Liver (tissue), 9 donors: Measurements from ENCODE around the gene CMBL. TPM values are rescaled to one million over a fixed set of nuclear protein-coding genes. Genes with fewer than 3 reads are reported as not detected.

ENCODE experiments used
- DNase-seq: peaks from one replicate; pipeline ENCODE4 v3.0.0-alpha.2; 2017; ENCODE audit warnings: low spot score
- H3K27ac ChIP-seq, 2 donors: one replicate each; pipeline ENCODE4 v1.7.0; 2013; ENCODE audit warnings: inconsistent platforms in 2 of 2, low read length in 2 of 2, control low read depth in 1 of 2, low read depth in 1 of 2, mild to moderate bottlenecking in 1 of 2
- H3K27me3 ChIP-seq, 4 donors: one replicate each; pipeline versions ENCODE4 v1.6.1 to v1.7.0; 2013; ENCODE audit warnings: low read length in 3 of 4, inconsistent platforms in 1 of 4, mild to moderate bottlenecking in 1 of 4, moderate library complexity in 1 of 4; ENCODE audit not compliant: control insufficient read depth in 4 of 4, insufficient read depth in 4 of 4
- H3K36me3 ChIP-seq, 4 donors: one replicate each; pipeline versions ENCODE4 v1.6.1 to v1.7.0; 2013; ENCODE audit warnings: low read length in 3 of 4, mild to moderate bottlenecking in 3 of 4, low read depth in 1 of 4, moderate library complexity in 1 of 4; ENCODE audit not compliant: control insufficient read depth in 4 of 4, insufficient read depth in 3 of 4
- H3K4me1 ChIP-seq, 4 donors: one replicate each; pipeline versions ENCODE4 v1.6.1 to v1.7.0; 2013; ENCODE audit warnings: low read length in 3 of 4, mild to moderate bottlenecking in 3 of 4, moderate library complexity in 1 of 4; ENCODE audit not compliant: control insufficient read depth in 4 of 4, insufficient read depth in 4 of 4
- H3K4me3 ChIP-seq, 3 donors: one replicate each; pipeline versions ENCODE4 v1.6.1 to v1.7.0; 2013; ENCODE audit warnings: low read length in 3 of 3, control low read depth in 1 of 3, low read depth in 1 of 3, mild to moderate bottlenecking in 1 of 3
- H3K9ac ChIP-seq, 2 donors: one replicate each; pipeline ENCODE4 v1.7.0; 2013; ENCODE audit warnings: low read length in 2 of 2, mild to moderate bottlenecking in 2 of 2, moderate library complexity in 2 of 2, control low read depth in 1 of 2, low read depth in 1 of 2
- H3K9me3 ChIP-seq, 4 donors: one replicate each; pipeline versions ENCODE4 v1.6.1 to v1.7.0; 2013; ENCODE audit warnings: low read length in 3 of 4; ENCODE audit not compliant: control insufficient read depth in 4 of 4
- EGR1 ChIP-seq, 2 donors: IDR thresholded peaks; 2 replicates each; pipeline ENCODE4 v1.6.1; 2016 to 2018; ENCODE audit warnings: antibody characterized with exemption in 2 of 2, low read depth in 2 of 2
- FOXA1 ChIP-seq: IDR thresholded peaks from 2 replicates; pipeline ENCODE4 v1.6.1; 2016; ENCODE audit warnings: antibody characterized with exemption
- FOXA2 ChIP-seq: IDR thresholded peaks from 2 replicates; pipeline ENCODE4 v1.6.1; 2016; ENCODE audit warnings: antibody characterized with exemption
- GABPA ChIP-seq, 2 donors: IDR thresholded peaks in 1 of 2; conservative IDR thresholded peaks in 1 of 2; 2 replicates each; pipeline ENCODE4 v1.6.1; 2016; ENCODE audit warnings: antibody characterized with exemption in 2 of 2, mild to moderate bottlenecking in 1 of 2, moderate library complexity in 1 of 2
- HNF4A ChIP-seq, 2 donors: conservative IDR thresholded peaks; 2 replicates each; pipeline ENCODE4 v1.6.1; 2016; ENCODE audit warnings: antibody characterized with exemption in 2 of 2, mild to moderate bottlenecking in 2 of 2
- HNF4G ChIP-seq: IDR thresholded peaks from 2 replicates; pipeline ENCODE4 v1.6.1; 2016; ENCODE audit warnings: antibody characterized with exemption
- JUND ChIP-seq, 2 donors: IDR thresholded peaks; 2 replicates each; pipeline ENCODE4 v1.6.1; 2016; ENCODE audit warnings: antibody characterized with exemption in 2 of 2
- RAD21 ChIP-seq, 2 donors: IDR thresholded peaks; 2 replicates each; pipeline ENCODE4 v1.6.1; 2016; ENCODE audit warnings: antibody characterized with exemption in 2 of 2, mild to moderate bottlenecking in 2 of 2
- RXRA ChIP-seq, 2 donors: IDR thresholded peaks; 2 replicates each; pipeline ENCODE4 v1.6.1; 2017 to 2018; ENCODE audit warnings: antibody characterized with exemption in 2 of 2, mild to moderate bottlenecking in 1 of 2
- SP1 ChIP-seq: IDR thresholded peaks from 2 replicates; pipeline ENCODE4 v1.6.1; 2018; ENCODE audit warnings: antibody characterized with exemption, mild to moderate bottlenecking
- TAF1 ChIP-seq: conservative IDR thresholded peaks from 2 replicates; pipeline ENCODE4 v1.6.1; 2016; ENCODE audit warnings: antibody characterized with exemption, mild to moderate bottlenecking
- YY1 ChIP-seq: IDR thresholded peaks from 2 replicates; pipeline ENCODE4 v1.6.1; 2016; ENCODE audit warnings: antibody characterized with exemption, mild to moderate bottlenecking
- WGBS: extraction: QIAGEN DNeasy Blood & Tissue Kit; methylation state at CpG from one replicate; pipeline ENCODE4 v1.1.7; 2013; 5-methylcytosine and 5-hydroxymethylcytosine counted together
- polyA plus RNA-seq, 2 donors: library from polyadenylated mRNA; stranded (reverse) in 1 of 2; unstranded in 1 of 2; fragments of 200-250 nt in 1 of 2; fragments of >200 nt in 1 of 2; fragmentation: Nextera tagmentation in 1 of 2; extraction: Ambion mirVana in 1 of 2; gene quantifications; one replicate each; pipeline versions ENCODE4 v1.2.1 to v1.2.3, GENCODE V29; 2013 to 2015
- total RNA-seq, 2 donors: library from RNA; depleted of rRNA; stranded (reverse); fragments of >200 nt; gene quantifications; one replicate each; pipeline ENCODE4 v1.2.3, GENCODE V29; 2014
- TF ChIP-seq, protein P1 (sequence below): IDR thresholded peaks from 2 replicates; pipeline ENCODE4 v1.6.1; 2016; ENCODE audit warnings: antibody characterized with exemption, mild to moderate bottlenecking
- TF ChIP-seq, protein P2 (sequence below): fragments of 150-350 bp; IDR thresholded peaks from 2 replicates; pipeline ENCODE4 v1.5.1; 2017; ENCODE audit warnings: improper control_type of control experiment, low read depth, low read length; ENCODE audit not compliant: missing input control
- TF ChIP-seq, protein P3 (sequence below): IDR thresholded peaks from 2 replicates; pipeline ENCODE4 v1.6.1; 2016; ENCODE audit warnings: antibody characterized with exemption
- TF ChIP-seq, protein P4 (sequence below): IDR thresholded peaks from 2 replicates; pipeline ENCODE4 v1.6.1; 2016; ENCODE audit warnings: antibody characterized with exemption
- donor health status: healthy.
- donor health status: healthy.
- donor health status: healthy.
- donor health status: healthy.
- donor health status: healthy.

The CMBL gene
- total and polyA plus RNA-seq, 4 donors = 6.8 to 56.1 (median 41.7) TPM

DNA sequence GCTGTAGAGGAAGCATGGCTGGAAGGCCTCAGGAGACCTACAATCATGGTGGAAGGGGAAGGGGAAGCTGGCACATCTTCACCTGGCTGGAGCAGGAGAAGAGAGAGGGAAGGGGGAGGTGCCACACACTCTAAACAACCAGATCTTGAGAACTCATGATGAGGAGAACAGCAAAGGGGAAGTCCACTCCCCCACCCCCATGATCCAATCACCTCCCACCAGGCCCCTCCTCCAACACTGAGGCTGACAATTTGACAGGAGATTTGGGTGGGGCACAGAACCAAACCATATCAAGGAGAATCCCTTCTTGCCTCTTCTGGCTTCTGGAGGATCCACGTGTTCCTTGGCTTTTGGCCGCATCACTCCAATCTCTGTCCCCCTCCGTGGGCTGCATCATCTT is 13.1 kb upstream of the CMBL start (continued):
- TF ChIP-seq, protein P1, sequence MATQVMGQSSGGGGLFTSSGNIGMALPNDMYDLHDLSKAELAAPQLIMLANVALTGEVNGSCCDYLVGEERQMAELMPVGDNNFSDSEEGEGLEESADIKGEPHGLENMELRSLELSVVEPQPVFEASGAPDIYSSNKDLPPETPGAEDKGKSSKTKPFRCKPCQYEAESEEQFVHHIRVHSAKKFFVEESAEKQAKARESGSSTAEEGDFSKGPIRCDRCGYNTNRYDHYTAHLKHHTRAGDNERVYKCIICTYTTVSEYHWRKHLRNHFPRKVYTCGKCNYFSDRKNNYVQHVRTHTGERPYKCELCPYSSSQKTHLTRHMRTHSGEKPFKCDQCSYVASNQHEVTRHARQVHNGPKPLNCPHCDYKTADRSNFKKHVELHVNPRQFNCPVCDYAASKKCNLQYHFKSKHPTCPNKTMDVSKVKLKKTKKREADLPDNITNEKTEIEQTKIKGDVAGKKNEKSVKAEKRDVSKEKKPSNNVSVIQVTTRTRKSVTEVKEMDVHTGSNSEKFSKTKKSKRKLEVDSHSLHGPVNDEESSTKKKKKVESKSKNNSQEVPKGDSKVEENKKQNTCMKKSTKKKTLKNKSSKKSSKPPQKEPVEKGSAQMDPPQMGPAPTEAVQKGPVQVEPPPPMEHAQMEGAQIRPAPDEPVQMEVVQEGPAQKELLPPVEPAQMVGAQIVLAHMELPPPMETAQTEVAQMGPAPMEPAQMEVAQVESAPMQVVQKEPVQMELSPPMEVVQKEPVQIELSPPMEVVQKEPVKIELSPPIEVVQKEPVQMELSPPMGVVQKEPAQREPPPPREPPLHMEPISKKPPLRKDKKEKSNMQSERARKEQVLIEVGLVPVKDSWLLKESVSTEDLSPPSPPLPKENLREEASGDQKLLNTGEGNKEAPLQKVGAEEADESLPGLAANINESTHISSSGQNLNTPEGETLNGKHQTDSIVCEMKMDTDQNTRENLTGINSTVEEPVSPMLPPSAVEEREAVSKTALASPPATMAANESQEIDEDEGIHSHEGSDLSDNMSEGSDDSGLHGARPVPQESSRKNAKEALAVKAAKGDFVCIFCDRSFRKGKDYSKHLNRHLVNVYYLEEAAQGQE = no peak
- no peak for TF ChIP-seq RXRA (IDR thresholded peaks at IDR 0.05)
- TF ChIP-seq, protein P2, sequence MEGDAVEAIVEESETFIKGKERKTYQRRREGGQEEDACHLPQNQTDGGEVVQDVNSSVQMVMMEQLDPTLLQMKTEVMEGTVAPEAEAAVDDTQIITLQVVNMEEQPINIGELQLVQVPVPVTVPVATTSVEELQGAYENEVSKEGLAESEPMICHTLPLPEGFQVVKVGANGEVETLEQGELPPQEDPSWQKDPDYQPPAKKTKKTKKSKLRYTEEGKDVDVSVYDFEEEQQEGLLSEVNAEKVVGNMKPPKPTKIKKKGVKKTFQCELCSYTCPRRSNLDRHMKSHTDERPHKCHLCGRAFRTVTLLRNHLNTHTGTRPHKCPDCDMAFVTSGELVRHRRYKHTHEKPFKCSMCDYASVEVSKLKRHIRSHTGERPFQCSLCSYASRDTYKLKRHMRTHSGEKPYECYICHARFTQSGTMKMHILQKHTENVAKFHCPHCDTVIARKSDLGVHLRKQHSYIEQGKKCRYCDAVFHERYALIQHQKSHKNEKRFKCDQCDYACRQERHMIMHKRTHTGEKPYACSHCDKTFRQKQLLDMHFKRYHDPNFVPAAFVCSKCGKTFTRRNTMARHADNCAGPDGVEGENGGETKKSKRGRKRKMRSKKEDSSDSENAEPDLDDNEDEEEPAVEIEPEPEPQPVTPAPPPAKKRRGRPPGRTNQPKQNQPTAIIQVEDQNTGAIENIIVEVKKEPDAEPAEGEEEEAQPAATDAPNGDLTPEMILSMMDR = no peak

DNA sequence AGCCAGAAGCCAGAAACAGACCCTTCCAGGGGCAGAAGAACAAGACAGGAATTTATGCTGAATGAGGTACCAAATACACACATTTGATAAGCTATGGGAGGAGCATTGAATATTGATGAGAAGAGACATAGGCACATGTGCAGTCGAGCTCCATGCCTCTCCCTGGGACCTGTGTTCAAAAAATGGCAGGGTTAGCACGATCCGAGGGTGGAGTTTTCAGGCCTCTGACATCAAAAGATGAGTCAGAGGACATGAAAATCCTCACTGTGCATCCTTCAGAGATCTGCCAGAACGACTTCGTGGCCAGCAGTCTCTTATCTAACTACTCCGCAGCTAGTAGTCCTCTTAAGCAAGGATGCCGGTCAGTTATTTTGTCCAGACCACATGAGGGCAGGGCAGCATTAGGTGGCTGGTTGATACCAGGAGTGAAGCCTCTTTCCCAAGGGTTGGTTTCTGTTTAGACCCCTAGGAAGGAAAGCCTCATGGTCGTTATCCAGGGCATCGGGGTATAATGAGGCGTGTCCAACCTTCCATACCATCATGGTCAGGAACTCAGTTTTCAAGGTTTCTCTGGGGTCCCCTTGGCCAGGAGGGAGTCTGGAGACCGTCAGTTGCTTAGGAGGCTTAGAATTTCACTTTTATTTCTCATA is 11.6 kb upstream of the CMBL start:
- TF ChIP-seq SP1 = no peak
- TF ChIP-seq, protein P2 = peak; percentile 20
- TF ChIP-seq, protein P3, sequence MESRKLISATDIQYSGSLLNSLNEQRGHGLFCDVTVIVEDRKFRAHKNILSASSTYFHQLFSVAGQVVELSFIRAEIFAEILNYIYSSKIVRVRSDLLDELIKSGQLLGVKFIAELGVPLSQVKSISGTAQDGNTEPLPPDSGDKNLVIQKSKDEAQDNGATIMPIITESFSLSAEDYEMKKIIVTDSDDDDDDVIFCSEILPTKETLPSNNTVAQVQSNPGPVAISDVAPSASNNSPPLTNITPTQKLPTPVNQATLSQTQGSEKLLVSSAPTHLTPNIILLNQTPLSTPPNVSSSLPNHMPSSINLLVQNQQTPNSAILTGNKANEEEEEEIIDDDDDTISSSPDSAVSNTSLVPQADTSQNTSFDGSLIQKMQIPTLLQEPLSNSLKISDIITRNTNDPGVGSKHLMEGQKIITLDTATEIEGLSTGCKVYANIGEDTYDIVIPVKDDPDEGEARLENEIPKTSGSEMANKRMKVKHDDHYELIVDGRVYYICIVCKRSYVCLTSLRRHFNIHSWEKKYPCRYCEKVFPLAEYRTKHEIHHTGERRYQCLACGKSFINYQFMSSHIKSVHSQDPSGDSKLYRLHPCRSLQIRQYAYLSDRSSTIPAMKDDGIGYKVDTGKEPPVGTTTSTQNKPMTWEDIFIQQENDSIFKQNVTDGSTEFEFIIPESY = no peak
- TF ChIP-seq RAD21 (IDR thresholded peaks at IDR 0.05) = peak; percentile 74 to 77
- no peak for TF ChIP-seq FOXA2
- TF ChIP-seq FOXA1 = no peak
- no peak for TF ChIP-seq RXRA (IDR thresholded peaks at IDR 0.05)
- no peak for TF ChIP-seq TAF1
- no peak for TF ChIP-seq HNF4A (conservative IDR thresholded peaks at IDR 0.05)
- TF ChIP-seq EGR1 (IDR thresholded peaks at IDR 0.05; ENCODE audit: low read depth in 2 of 2) = no peak
- no peak for TF ChIP-seq GABPA (IDR thresholded peaks at IDR 0.05 in 1 of 2, conservative IDR thresholded peaks at IDR 0.05 in 1 of 2)
- no peak for TF ChIP-seq YY1
- TF ChIP-seq, protein P1 = no peak
- TF ChIP-seq, protein P4, sequence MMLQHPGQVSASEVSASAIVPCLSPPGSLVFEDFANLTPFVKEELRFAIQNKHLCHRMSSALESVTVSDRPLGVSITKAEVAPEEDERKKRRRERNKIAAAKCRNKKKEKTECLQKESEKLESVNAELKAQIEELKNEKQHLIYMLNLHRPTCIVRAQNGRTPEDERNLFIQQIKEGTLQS = no peak
- TF ChIP-seq HNF4G = no peak
- TF ChIP-seq JUND (IDR thresholded peaks at IDR 0.05) = no peak
- no peak for DNase-seq
- H3K36me3 ChIP-seq = no peaks in the 10 kb centered on the region
- peaks cover 0 to 6% (median under 1%) of the 10 kb centered on the region in 4 donors for H3K4me1 ChIP-seq
- H3K9ac ChIP-seq = no peak overlapping the region
- H3K9me3 ChIP-seq = no peaks in the 10 kb centered on the region
- no peak overlapping the region for H3K27ac ChIP-seq
- no peak overlapping the region for H3K4me3 ChIP-seq
- WGBS = 71% methylated on average over 11 of the region's 11 CpGs
- no peaks in the 10 kb centered on the region for H3K27me3 ChIP-seq
